Upper lobe of right lung (tissue), 1 donor: Measurements from ENCODE around the gene TFDP1. TPM values are rescaled to one million over a fixed set of nuclear protein-coding genes. Genes with fewer than 3 reads are reported as not detected.

ENCODE experiments used
- ATAC-seq: fragments of 200-7000 bp; cut with Tn5 transposase; one replicate; pipeline ENCODE4 v1.9.1; 2020; ENCODE audit warnings: mild to moderate bottlenecking, moderate library complexity
- DNase-seq: peaks from one replicate; pipeline ENCODE4 v3.0.0-alpha.2; 2020
- H3K27ac ChIP-seq: fragments of 200-600 bp; one replicate; pipeline ENCODE4 v1.8.0; 2022
- H3K27me3 ChIP-seq: fragments of 200-600 bp; one replicate; pipeline ENCODE4 v1.8.0; 2022; ENCODE audit warnings: mild to moderate bottlenecking
- H3K36me3 ChIP-seq: fragments of 200-600 bp; one replicate; pipeline ENCODE4 v1.8.0; 2022
- H3K4me1 ChIP-seq: fragments of 200-600 bp; one replicate; pipeline ENCODE4 v1.8.0; 2022
- H3K4me3 ChIP-seq: fragments of 200-600 bp; one replicate; pipeline ENCODE4 v1.8.0; 2022; ENCODE audit warnings: mild to moderate bottlenecking
- H3K9me3 ChIP-seq: fragments of 200-600 bp; one replicate; pipeline ENCODE4 v1.8.0; 2022
- intact Hi-C: fragments of 100-400 bp; cut with DNase I; formaldehyde crosslinking; loops from one replicate; pipeline ENCODE4 v1.11.0; 2022
- total RNA-seq: library from RNA; stranded (reverse); fragmentation: NEBNext Ultra II Directional; extraction: Animal tissue kit (Norgen Biotek cat#: 25700); gene quantifications from one replicate; pipeline ENCODE4 v1.2.1, GENCODE V29; 2021
- TF ChIP-seq, protein P1 (sequence below): fragments of 200-600 bp; IDR thresholded peaks from one replicate; pipeline ENCODE4 v1.8.0; 2022; ENCODE audit warnings: antibody characterized with exemption
- donor health status: DM: no; HTN: yes; CAD: no; lungs with severe emphysema.

Gene TFDP1
- total RNA-seq, 1 donor from 2014 or later = 42.3 TPM

DNA sequence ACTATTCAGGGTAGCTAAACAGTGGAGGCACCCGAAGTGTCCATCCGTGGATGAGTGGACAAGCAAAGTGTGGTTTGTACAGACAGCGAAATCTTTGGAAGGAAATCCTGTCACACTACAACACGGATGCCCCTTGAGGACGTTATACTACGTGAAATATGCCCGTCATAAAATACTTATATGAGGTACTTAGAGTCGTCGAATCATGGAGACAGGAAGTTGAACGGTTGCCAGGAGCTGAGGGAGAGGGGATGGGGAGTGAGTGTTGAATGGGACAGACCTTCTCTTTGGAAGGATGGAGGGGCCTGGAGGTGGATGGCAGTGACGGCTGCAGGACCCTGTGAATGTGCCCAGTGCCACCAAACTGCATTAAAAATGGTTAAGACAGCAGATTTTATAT lies 61.8 kb downstream of the TFDP1 start:
- H3K36me3 ChIP-seq = no peaks in the 10 kb centered on the region
- no peak for ATAC-seq
- no peak overlapping the region for H3K4me3 ChIP-seq
- H3K27me3 ChIP-seq = no peaks in the 10 kb centered on the region
- TF ChIP-seq, protein P1, sequence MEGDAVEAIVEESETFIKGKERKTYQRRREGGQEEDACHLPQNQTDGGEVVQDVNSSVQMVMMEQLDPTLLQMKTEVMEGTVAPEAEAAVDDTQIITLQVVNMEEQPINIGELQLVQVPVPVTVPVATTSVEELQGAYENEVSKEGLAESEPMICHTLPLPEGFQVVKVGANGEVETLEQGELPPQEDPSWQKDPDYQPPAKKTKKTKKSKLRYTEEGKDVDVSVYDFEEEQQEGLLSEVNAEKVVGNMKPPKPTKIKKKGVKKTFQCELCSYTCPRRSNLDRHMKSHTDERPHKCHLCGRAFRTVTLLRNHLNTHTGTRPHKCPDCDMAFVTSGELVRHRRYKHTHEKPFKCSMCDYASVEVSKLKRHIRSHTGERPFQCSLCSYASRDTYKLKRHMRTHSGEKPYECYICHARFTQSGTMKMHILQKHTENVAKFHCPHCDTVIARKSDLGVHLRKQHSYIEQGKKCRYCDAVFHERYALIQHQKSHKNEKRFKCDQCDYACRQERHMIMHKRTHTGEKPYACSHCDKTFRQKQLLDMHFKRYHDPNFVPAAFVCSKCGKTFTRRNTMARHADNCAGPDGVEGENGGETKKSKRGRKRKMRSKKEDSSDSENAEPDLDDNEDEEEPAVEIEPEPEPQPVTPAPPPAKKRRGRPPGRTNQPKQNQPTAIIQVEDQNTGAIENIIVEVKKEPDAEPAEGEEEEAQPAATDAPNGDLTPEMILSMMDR = no peak
- peaks cover 13% of the 10 kb centered on the region for H3K4me1 ChIP-seq
- DNase-seq = no peak
- intact Hi-C loops = no loop called here
- no peaks in the 10 kb centered on the region for H3K9me3 ChIP-seq
- no peak overlapping the region for H3K27ac ChIP-seq

DNA sequence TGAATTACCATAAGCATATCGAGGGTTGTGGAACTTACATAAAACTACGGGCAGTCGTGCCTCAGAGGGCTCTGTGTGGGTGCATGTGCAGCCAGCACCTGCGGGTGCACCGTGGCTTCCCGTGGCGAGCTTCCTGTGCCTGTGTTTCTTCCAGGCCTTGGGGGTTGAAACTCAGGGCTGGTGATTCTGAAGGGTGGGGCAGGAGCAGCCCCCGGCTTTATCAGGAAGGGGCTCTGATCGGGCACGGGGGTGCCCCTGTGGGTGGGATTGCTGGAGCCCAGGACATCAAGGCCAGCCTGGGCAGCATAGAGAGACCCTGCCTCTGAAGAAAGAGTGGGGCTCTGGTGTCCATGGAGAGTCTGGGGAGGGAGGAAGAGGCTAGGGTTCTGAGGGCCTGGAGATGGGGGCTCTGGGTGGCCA lies 62.4 kb downstream of the TFDP1 start:
- ATAC-seq = no peak
- no peaks in the 10 kb centered on the region for H3K27me3 ChIP-seq
- intact Hi-C loops = no loop called here
- TF ChIP-seq, protein P1 = no peak
- no peaks in the 10 kb centered on the region for H3K36me3 ChIP-seq
- peak; percentile 59 for DNase-seq
- peaks cover 13% of the 10 kb centered on the region for H3K4me1 ChIP-seq
- H3K27ac ChIP-seq = no peak overlapping the region
- no peak overlapping the region for H3K4me3 ChIP-seq
- no peaks in the 10 kb centered on the region for H3K9me3 ChIP-seq

DNA sequence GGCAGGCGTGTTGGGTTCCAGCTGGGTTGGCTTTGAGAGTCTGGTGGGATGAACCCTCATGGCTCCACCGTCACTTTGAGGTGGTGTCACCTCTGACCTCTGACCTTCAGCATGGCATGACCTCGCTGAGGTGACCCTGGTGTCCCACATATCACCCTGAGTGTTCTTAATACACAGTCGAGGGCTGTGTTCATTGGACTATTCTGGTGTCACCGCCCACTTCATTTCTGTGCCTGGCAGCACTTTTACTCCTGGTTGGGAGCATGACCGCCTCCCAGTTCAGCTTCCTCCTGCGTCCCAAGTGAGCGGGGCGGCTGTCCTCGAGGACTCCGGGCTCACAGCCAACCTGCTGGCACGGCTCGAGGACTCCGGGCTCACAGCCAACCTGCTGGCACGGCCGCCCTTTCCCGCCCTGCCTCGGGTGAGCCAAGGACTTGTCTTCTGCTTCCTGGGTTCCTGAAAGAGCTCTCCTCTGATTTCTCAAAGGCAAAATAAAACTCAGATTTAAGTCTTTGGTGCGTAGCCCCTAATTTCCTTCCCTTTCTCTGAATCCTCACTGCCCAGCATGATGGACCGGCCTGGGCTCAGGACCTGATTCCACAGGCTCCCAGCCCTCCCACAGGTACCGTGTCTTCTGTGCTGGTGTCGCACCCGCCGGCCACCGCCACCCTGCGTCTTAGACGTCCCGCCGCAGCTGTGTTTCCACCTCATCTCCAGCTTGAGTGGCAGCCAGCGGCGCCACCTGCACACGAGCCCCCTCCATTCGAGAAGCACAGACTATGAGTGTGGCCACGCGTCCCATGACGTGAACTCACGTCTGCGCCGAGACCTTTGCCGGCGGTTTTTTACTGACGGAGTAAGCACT lies 63.0 kb downstream of the TFDP1 start:
- no peaks in the 10 kb centered on the region for H3K27me3 ChIP-seq
- peak overlapping the region; percentile 25 for H3K4me3 ChIP-seq
- no peaks in the 10 kb centered on the region for H3K9me3 ChIP-seq
- intact Hi-C loops = no loop called here
- H3K27ac ChIP-seq = peak overlapping the region; percentile 55
- H3K36me3 ChIP-seq = no peaks in the 10 kb centered on the region
- ATAC-seq (peak; percentile 89), DNase-seq (peak; percentile 96)
- peaks cover 13% of the 10 kb centered on the region for H3K4me1 ChIP-seq
- TF ChIP-seq, protein P1 = no peak

DNA sequence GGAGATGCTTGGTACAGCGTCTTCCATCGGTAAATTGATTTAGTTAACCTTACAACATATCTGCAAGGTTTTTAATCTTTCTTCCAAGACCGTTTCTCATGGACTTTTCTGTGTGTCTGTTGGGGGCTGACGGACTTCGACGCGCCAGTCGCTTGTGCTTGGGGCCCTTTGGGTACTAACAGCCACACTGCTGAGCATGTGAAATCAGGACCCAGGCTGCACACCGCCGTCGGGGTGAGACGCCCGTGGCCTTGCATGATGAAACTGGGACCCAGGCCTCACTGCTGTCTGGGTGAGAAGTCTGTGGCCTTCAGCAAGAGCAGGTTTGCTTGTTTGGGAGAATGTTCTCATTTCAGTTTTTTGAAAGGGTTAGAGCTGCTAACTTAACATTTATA lies 63.7 kb downstream of the TFDP1 start:
- ATAC-seq (no peak), DNase-seq (peak; percentile 48)
- peaks cover 13% of the 10 kb centered on the region for H3K4me1 ChIP-seq
- H3K36me3 ChIP-seq = no peaks in the 10 kb centered on the region
- peak overlapping the region; percentile 25 for H3K4me3 ChIP-seq
- intact Hi-C loops = no loop called here
- H3K27ac ChIP-seq = no peak overlapping the region
- TF ChIP-seq, protein P1 = no peak
- no peaks in the 10 kb centered on the region for H3K9me3 ChIP-seq
- no peaks in the 10 kb centered on the region for H3K27me3 ChIP-seq

DNA sequence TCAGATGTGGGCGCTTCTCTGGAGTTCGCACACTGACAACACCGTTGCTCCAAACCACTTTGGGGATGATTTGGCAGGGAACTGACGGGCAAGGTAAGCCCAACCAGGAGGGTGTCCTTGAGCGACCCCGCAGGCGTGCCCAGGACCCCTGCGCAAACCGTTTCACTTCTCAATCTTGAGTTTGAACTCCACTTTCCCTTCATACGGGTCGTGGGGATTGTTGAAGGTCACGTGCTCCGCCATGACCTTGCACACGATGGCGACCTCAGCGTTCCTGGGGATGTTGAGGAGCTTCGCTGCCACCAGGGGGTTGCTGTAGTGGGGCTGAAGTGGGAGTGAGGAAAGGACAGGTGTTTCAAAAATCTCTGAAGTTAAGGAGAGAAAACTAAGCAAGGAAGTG lies 64.7 kb downstream of the TFDP1 start:
- DNase-seq = peak; percentile 32
- no peaks in the 10 kb centered on the region for H3K36me3 ChIP-seq
- ATAC-seq = no peak
- H3K4me1 ChIP-seq = peaks cover 13% of the 10 kb centered on the region
- H3K27me3 ChIP-seq = no peaks in the 10 kb centered on the region
- TF ChIP-seq, protein P1 = no peak
- H3K9me3 ChIP-seq = no peaks in the 10 kb centered on the region
- no peak overlapping the region for H3K27ac ChIP-seq
- no peak overlapping the region for H3K4me3 ChIP-seq
- intact Hi-C loops = no loop called here
